ENCODE data around the gene IL12RB2. TPM values are rescaled to one million over a fixed set of nuclear protein-coding genes. Genes with fewer than 3 reads are reported as not detected.

Gene IL12RB2
- total and polyA plus RNA-seq, 10 of the 15 experiments (the other 5 are each of a cell fraction or from before 2014, with no cell fraction given) = 0.15 to 1.1 (median 0.54) TPM; not detected in 1

DNA sequence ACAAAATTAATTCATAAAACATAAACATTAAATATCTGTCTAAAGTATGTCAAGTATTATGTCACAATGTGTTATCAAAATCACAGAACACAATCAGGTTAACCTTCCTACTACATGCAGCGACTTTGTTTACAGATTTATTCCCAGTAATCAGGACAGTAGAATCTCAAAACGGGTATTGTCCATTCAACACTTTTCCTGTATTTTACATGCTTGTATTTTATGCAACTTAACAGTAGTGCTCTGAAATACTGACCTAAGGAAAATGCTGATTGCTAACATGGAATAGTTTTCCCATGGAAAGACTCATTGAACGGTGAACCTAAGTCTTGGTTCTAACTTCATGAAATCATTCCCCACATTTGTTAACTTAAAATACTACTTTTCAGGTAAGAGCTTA is 120.3 kb downstream of the IL12RB2 start:
- ATAC-seq (no peak), FAIRE-seq (no peak), DNase-seq (ENCODE audit: low read depth, low spot score) (no peak)
- CTCF ChIA-PET = interaction anchor here (0.7 to 5.2 kb wide), 11 partner anchors 9 to 403 kb away, joined by 3 to 38 read pairs (median 4); no protein-coding TSS in a partner anchor
- intact Hi-C loops (cut with micrococcal nuclease; ENCODE audit: unreplicated experiment) (loop anchor here (10.0 kb wide), 2 partner anchors 283 to 443 kb away; no protein-coding TSS in a partner anchor), in situ Hi-C loops (cut with MboI) (loop anchor here (10.0 kb wide), 1 partner anchor 443 kb away; no protein-coding TSS in a partner anchor)
- H3K79me2 ChIP-seq (ENCODE audit: control insufficient read depth, insufficient read depth, low read length) = peaks cover 72% of the 10 kb centered on the region
- H3K9ac ChIP-seq (ENCODE audit: control insufficient read depth, insufficient read depth, low read length) = peak overlapping the region; percentile 93
- 0% methylated on average over 3 of the region's 3 CpGs for WGBS (ENCODE audit: insufficient coverage, insufficient replicate concordance, low lambda C conversion rate, missing lambda C conversion rate)
- H3K4me1 ChIP-seq (ENCODE audit: control insufficient read depth, insufficient read depth, low read length) = 0 out of 2 replicates have a peak, but pooled peaks cover 3% of the 10 kb centered on the region
- H2AFZ ChIP-seq (ENCODE audit: control insufficient read depth, low read depth, low read length) = no peak overlapping the region
- H3K4me3 ChIP-seq = peak overlapping the region; percentile 91
- SMC1A ChIA-PET (ENCODE audit: uncharacterized antibody, unreplicated experiment) = interaction anchor here (0.8 to 2.3 kb wide), 10 partner anchors 9 to 432 kb away, joined by 3 to 11 read pairs (median 4); no protein-coding TSS in a partner anchor
- peak overlapping the region; percentile 96; the same call in 1 of the 2 replicates for H3K27ac ChIP-seq (ENCODE audit: control insufficient read depth, insufficient read depth)
- peaks cover 4 to 17% of the 10 kb centered on the region in 2 experiments for H3K36me3 ChIP-seq (ENCODE audit: control insufficient read depth in 2 of 2, insufficient read depth in 2 of 2, low read length in 1 of 2)
- RAD21 ChIA-PET (ENCODE audit: unreplicated experiment) = interaction anchor here (0.7 to 1.8 kb wide), 4 partner anchors 72 to 385 kb away, joined by 3 to 5 read pairs (median 3); no protein-coding TSS in a partner anchor
- H3K9me3 ChIP-seq (replicated peaks; ENCODE audit: control insufficient read depth, insufficient read depth, low read length) = no peaks in the 10 kb centered on the region
- H3K4me2 ChIP-seq (ENCODE audit: control insufficient read depth, insufficient read depth) = peak overlapping the region; percentile 74
- TF ChIP-seq IKZF1 (conservative IDR thresholded peaks at IDR 0.05) = no peak
- TF ChIP-seq SIX5 (IDR thresholded peaks at IDR 0.05; ENCODE audit: low read depth, low read length, severe bottlenecking) = no peak
- TF ChIP-seq BRCA1 (IDR thresholded peaks at IDR 0.05; ENCODE audit: low read depth, low read length) = no peak
- TF ChIP-seq RFX5 (IDR thresholded peaks at IDR 0.05; ENCODE audit: low read depth, low read length) = no peak
- TF ChIP-seq, protein P1, sequence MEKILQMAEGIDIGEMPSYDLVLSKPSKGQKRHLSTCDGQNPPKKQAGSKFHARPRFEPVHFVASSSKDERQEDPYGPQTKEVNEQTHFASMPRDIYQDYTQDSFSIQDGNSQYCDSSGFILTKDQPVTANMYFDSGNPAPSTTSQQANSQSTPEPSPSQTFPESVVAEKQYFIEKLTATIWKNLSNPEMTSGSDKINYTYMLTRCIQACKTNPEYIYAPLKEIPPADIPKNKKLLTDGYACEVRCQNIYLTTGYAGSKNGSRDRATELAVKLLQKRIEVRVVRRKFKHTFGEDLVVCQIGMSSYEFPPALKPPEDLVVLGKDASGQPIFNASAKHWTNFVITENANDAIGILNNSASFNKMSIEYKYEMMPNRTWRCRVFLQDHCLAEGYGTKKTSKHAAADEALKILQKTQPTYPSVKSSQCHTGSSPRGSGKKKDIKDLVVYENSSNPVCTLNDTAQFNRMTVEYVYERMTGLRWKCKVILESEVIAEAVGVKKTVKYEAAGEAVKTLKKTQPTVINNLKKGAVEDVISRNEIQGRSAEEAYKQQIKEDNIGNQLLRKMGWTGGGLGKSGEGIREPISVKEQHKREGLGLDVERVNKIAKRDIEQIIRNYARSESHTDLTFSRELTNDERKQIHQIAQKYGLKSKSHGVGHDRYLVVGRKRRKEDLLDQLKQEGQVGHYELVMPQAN (conservative IDR thresholded peaks at IDR 0.05) = 0 out of 2 replicates have a peak, but pooled peaks have one; percentile 18
- no peak for TF ChIP-seq USF2 (IDR thresholded peaks at IDR 0.05; ENCODE audit: borderline replicate concordance, low read depth, low read length)
- TF ChIP-seq NR2C2 (IDR thresholded peaks at IDR 0.05; ENCODE audit: borderline replicate concordance, control insufficient read depth, insufficient read length, low read depth) = no peak
- TF ChIP-seq, protein P2, sequence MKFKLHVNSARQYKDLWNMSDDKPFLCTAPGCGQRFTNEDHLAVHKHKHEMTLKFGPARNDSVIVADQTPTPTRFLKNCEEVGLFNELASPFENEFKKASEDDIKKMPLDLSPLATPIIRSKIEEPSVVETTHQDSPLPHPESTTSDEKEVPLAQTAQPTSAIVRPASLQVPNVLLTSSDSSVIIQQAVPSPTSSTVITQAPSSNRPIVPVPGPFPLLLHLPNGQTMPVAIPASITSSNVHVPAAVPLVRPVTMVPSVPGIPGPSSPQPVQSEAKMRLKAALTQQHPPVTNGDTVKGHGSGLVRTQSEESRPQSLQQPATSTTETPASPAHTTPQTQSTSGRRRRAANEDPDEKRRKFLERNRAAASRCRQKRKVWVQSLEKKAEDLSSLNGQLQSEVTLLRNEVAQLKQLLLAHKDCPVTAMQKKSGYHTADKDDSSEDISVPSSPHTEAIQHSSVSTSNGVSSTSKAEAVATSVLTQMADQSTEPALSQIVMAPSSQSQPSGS (IDR thresholded peaks at IDR 0.05; ENCODE audit: low read length) = 0 out of 2 replicates have a peak, but pooled peaks have one; percentile 17
- TF ChIP-seq PKNOX1 (IDR thresholded peaks at IDR 0.05) = no peak
- no TSS peak for BruUV-seq (replicated peaks)
- H4K20me1 ChIP-seq (ENCODE audit: control insufficient read depth, insufficient read depth) = peaks cover 3% of the 10 kb centered on the region; the same call in 1 of the 2 replicates
- POLR2A ChIA-PET = interaction anchor here (0.7 to 2.0 kb wide), 3 partner anchors 10 to 45 kb away, joined by 3 to 10 read pairs (median 3); no protein-coding TSS in a partner anchor
- no peaks in the 10 kb centered on the region for H3K27me3 ChIP-seq (replicated peaks in 1 of 2; ENCODE audit: control insufficient read depth in 2 of 2, insufficient read depth in 2 of 2, low read length in 1 of 2)
